Breast epithelium (tissue), 3 donors: ENCODE results near the gene COL4A5.

Source experiments
- CTCF ChIP-seq, 3 donors: fragments of 450-650 bp; IDR thresholded peaks; one replicate each; pipeline ENCODE4 v1.5.1; 2016 to 2017; ENCODE audit warnings: antibody characterized with exemption in 3 of 3, mild to moderate bottlenecking in 3 of 3, moderate library complexity in 3 of 3
- POLR2AphosphoS5 ChIP-seq, 3 donors: sonication (generic); formaldehyde crosslinking; IDR thresholded peaks; one replicate each; pipeline ENCODE4 v1.6.1; 2017; ENCODE audit warnings: antibody characterized with exemption in 3 of 3

- TF ChIP-seq CTCF (IDR thresholded peaks at IDR 0.05) = no peak
- no peak for TF ChIP-seq POLR2AphosphoS5 (IDR thresholded peaks at IDR 0.05)
Observed at GRCh38 chrX:108397627-108398391, 41.8 kb upstream of the COL4A5 start.
